PC-3 (cell line): ENCODE measurements around the gene BCAS3.

Experiments used
- EZH2phosphoT487 ChIP-seq: fragments of 300-600 bp; sonication (generic); IDR thresholded peaks from 2 replicates; pipeline ENCODE4 v1.6.1; 2018; ENCODE audit warnings: mild to moderate bottlenecking, antibody characterized with exemption, low read length, borderline replicate concordance
- TF ChIP-seq, protein P1 (sequence below): fragments of 300-600 bp; sonication (generic); conservative IDR thresholded peaks from 2 replicates; pipeline ENCODE4 v1.5.1; 2017; ENCODE audit warnings: antibody characterized with exemption, low read depth, mild to moderate bottlenecking, low read length

DNA sequence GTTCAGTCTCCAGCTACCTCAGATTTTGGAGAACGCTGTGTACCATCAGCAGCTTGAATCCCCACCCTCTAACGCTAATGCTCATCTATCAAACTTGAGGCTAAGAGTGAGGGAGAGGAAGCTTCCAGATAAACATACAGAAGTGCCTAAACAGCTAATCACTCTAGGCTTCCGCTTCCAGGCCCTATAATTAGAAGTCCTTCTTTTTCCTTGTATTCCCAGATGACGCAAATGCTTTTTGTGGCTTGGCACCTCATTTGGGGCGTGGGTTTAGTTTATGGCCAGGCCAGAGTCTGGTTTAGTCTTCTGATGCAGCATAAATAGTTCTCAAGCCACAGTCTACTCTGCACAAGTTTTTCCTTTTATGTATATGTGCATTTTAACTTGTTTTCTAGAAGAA, 263.4 kb downstream of the BCAS3 start:
- TF ChIP-seq, protein P1, sequence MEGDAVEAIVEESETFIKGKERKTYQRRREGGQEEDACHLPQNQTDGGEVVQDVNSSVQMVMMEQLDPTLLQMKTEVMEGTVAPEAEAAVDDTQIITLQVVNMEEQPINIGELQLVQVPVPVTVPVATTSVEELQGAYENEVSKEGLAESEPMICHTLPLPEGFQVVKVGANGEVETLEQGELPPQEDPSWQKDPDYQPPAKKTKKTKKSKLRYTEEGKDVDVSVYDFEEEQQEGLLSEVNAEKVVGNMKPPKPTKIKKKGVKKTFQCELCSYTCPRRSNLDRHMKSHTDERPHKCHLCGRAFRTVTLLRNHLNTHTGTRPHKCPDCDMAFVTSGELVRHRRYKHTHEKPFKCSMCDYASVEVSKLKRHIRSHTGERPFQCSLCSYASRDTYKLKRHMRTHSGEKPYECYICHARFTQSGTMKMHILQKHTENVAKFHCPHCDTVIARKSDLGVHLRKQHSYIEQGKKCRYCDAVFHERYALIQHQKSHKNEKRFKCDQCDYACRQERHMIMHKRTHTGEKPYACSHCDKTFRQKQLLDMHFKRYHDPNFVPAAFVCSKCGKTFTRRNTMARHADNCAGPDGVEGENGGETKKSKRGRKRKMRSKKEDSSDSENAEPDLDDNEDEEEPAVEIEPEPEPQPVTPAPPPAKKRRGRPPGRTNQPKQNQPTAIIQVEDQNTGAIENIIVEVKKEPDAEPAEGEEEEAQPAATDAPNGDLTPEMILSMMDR: no peak
- no peak for TF ChIP-seq EZH2phosphoT487
